GM12878 (cell line): ENCODE data around the gene SLC45A3. TPM values are rescaled to one million over a fixed set of nuclear protein-coding genes. Genes with fewer than 3 reads are reported as not detected.

ENCODE experiments used
- ATAC-seq: fragments of 200-7000 bp; cut with Tn5 transposase; 3 replicates; pipeline ENCODE4 v1.9.1; 2020; ENCODE audit warnings: mild to moderate bottlenecking, moderate library complexity
- BruUV-seq: library from RNA; stranded (reverse); fragments of 400-500 nt; replicated peaks from 2 replicates; lab custom pipeline; 2021; lab: Mats Ljungman, UMichigan
- CTCF ChIA-PET: fragments of 300-600 bp; sonication (Branson Sonifier 250); formaldehyde crosslinking; extraction: SDS; loops from one replicate; lab custom pipeline; 2021; ENCODE audit warnings: inconsistent platforms; lab: Yijun Ruan, JAX
- POLR2A ChIA-PET: fragments of 350-600 bp; formaldehyde crosslinking; extraction: SDS; loops from one replicate; lab custom pipeline; 2021; ENCODE audit warnings: inconsistent platforms; lab: Charles Lee
- RAD21 ChIA-PET: fragments of 300-600 bp; sonication (Branson Sonifier 250); formaldehyde crosslinking; loops from one replicate; lab custom pipeline; 2023; ENCODE audit warnings: antibody characterized with exemption; ENCODE audit not compliant: unreplicated experiment; lab: Charles Lee
- SMC1A ChIA-PET: fragments of 300-600 bp; sonication (Branson Sonifier 250); formaldehyde crosslinking; loops from one replicate; lab custom pipeline; 2023; ENCODE audit not compliant: unreplicated experiment, uncharacterized antibody; lab: Charles Lee
- DNase-seq: peaks from one replicate; pipeline ENCODE4 v3.0.0-alpha.2; 2011; ENCODE audit warnings: low read depth, low spot score
- FAIRE-seq: peaks from 3 replicates; lab custom pipeline; 2011; peaks lifted over from hg19 to GRCh38; lab: Jason Lieb, UNC
- H2AFZ ChIP-seq: 2 replicates; pipeline ENCODE4 v1.6.0; 2011; ENCODE audit warnings: low read depth, low read length, control low read depth; ENCODE audit not compliant: control insufficient read depth
- H3K27ac ChIP-seq: 2 replicates; pipeline ENCODE4 v1.5.1; 2011; ENCODE audit warnings: control low read depth; ENCODE audit not compliant: control insufficient read depth, insufficient read depth
- H3K27me3 ChIP-seq, 2 experiments: replicated peaks in 1 of 2; 2 replicates each; pipeline versions ENCODE4 v1.6.0 to v1.6.1; 2011; ENCODE audit warnings: low read length in 1 of 2; ENCODE audit not compliant: control insufficient read depth in 2 of 2, insufficient read depth in 2 of 2
- H3K36me3 ChIP-seq, 2 experiments: 2 replicates each; pipeline ENCODE4 v1.5.1; 2011; ENCODE audit warnings: low read length in 1 of 2; ENCODE audit not compliant: control insufficient read depth in 2 of 2, insufficient read depth in 2 of 2
- H3K4me1 ChIP-seq: 2 replicates; pipeline ENCODE4 v1.6.1; 2011; ENCODE audit warnings: mild to moderate bottlenecking, low read length, moderate library complexity, mixed read lengths; ENCODE audit not compliant: control insufficient read depth, insufficient read depth
- H3K4me2 ChIP-seq: 2 replicates; pipeline ENCODE4 v1.6.0; 2011; ENCODE audit warnings: control low read depth; ENCODE audit not compliant: control insufficient read depth, insufficient read depth
- H3K4me3 ChIP-seq: fragments of 200-600 bp; sonication (generic); 2 replicates; pipeline ENCODE4 v1.5.1; 2016
- H3K79me2 ChIP-seq: 2 replicates; pipeline ENCODE4 v1.6.0; 2011; ENCODE audit warnings: low read length; ENCODE audit not compliant: control insufficient read depth, insufficient read depth
- H3K9ac ChIP-seq: 2 replicates; pipeline ENCODE4 v1.8.0; 2011; ENCODE audit warnings: low read length, control low read depth, mixed read lengths; ENCODE audit not compliant: control insufficient read depth, insufficient read depth
- H3K9me3 ChIP-seq: replicated peaks from 3 replicates; pipeline ENCODE4 v1.5.1; 2011; ENCODE audit warnings: mild to moderate bottlenecking, low read length; ENCODE audit not compliant: control insufficient read depth, insufficient read depth
- H4K20me1 ChIP-seq: 2 replicates; pipeline ENCODE4 v1.6.0; 2011; ENCODE audit not compliant: control insufficient read depth, insufficient read depth
- BACH1 ChIP-seq: fragments of 450-650 bp; IDR thresholded peaks from 2 replicates; pipeline ENCODE4 v1.6.1; 2017; ENCODE audit warnings: mild to moderate bottlenecking, borderline replicate concordance
- FOXM1 ChIP-seq: IDR thresholded peaks from 2 replicates; pipeline ENCODE4 v1.6.1; 2012; ENCODE audit warnings: low read depth, mild to moderate bottlenecking, inconsistent platforms, low read length, moderate library complexity
- JUND ChIP-seq: IDR thresholded peaks from 2 replicates; pipeline ENCODE4 v1.6.1; 2012; ENCODE audit warnings: low read depth, mild to moderate bottlenecking, low read length, improper control_type of control experiment, moderate library complexity
- MTA3 ChIP-seq: IDR thresholded peaks from 2 replicates; pipeline ENCODE4 v1.6.1; 2012; ENCODE audit warnings: low read length, inconsistent platforms, borderline replicate concordance
- MXI1 ChIP-seq: fragments of 150-350 bp; IDR thresholded peaks from 2 replicates; pipeline ENCODE4 v1.6.1; 2011; ENCODE audit warnings: low read depth, mild to moderate bottlenecking, inconsistent platforms, low read length, improper control_type of control experiment
- PKNOX1 ChIP-seq: fragments of 450-650 bp; IDR thresholded peaks from 2 replicates; pipeline ENCODE4 v1.6.1; 2016; ENCODE audit warnings: mild to moderate bottlenecking
- RUNX3 ChIP-seq: IDR thresholded peaks from 2 replicates; pipeline ENCODE4 v1.6.1; 2012; ENCODE audit warnings: low read length, inconsistent platforms
- SMAD5 ChIP-seq: IDR thresholded peaks from 2 replicates; pipeline ENCODE4 v1.6.1; 2016; ENCODE audit warnings: antibody characterized with exemption, low read depth
- SMC3 ChIP-seq: IDR thresholded peaks from 2 replicates; pipeline ENCODE4 v1.6.1; 2011; ENCODE audit warnings: low read length, improper control_type of control experiment, borderline replicate concordance
- SREBF2 ChIP-seq: IDR thresholded peaks from 2 replicates; pipeline ENCODE4 v1.6.1; 2012; ENCODE audit warnings: mild to moderate bottlenecking, low read length
- STAT1 ChIP-seq: fragments of 450-650 bp; conservative IDR thresholded peaks from 2 replicates; pipeline ENCODE4 v1.6.1; 2014; ENCODE audit warnings: antibody characterized with exemption, mild to moderate bottlenecking
- SUZ12 ChIP-seq: fragments of 200-600 bp; sonication (generic); IDR thresholded peaks from one replicate; pipeline ENCODE4 v1.6.1; 2018; ENCODE audit warnings: antibody characterized with exemption, mild to moderate bottlenecking; ENCODE audit not compliant: unreplicated experiment
- YY1 ChIP-seq: IDR thresholded peaks from 2 replicates; pipeline ENCODE4 v1.6.1; 2011; ENCODE audit warnings: low read depth, mild to moderate bottlenecking, low read length
- WGBS: methylation state at CpG from one replicate; pipeline ENCODE4 v1.1.6; 2016; ENCODE audit warnings: low lambda C conversion rate; ENCODE audit not compliant: insufficient replicate concordance, insufficient coverage; ENCODE audit errors: missing lambda C conversion rate; 5-methylcytosine and 5-hydroxymethylcytosine counted together
- in situ Hi-C: fragments of 300-500 bp; cut with MboI; formaldehyde crosslinking; loops from 9 replicates; pipeline ENCODE4 v1.14.3; 2018; ENCODE audit warnings: mixed read lengths
- intact Hi-C: fragments of 100-400 bp; cut with micrococcal nuclease; formaldehyde crosslinking; loops from one replicate; pipeline ENCODE4 v1.14.2; 2022; ENCODE audit not compliant: unreplicated experiment
- polyA plus RNA-seq, 11 experiments: library from polyadenylated mRNA; depleted of rRNA in 4 of 11; unstranded in 6 of 11; stranded (reverse) in 5 of 11; fragments of >200 nt; fragmentation: Nextera tagmentation in 4 of 11; fragmentation: Illumina TruSeq in 1 of 11; extraction: Ambion mirVana in 4 of 11; extraction: Trizol in 1 of 11; gene quantifications; 1 replicate in 1 of 11; 2 replicates in 10 of 11; pipeline versions ENCODE4 v1.2.1 to v1.2.3, GENCODE V29; 2011 to 2016; ENCODE audit warnings: inconsistent platforms in 2 of 11, missing spikeins in 2 of 11, low read depth in 1 of 11
- total RNA-seq, 4 experiments: library from RNA; depleted of rRNA in 3 of 4; stranded (reverse); fragments of >200 nt in 3 of 4; fragmentation: Illumina TruSeq in 1 of 4; extraction: Trizol in 1 of 4; gene quantifications; 2 replicates each; pipeline versions ENCODE4 v1.2.1 to v1.2.3, GENCODE V29; 2013 to 2021

SLC45A3 gene
- total and polyA plus RNA-seq, 10 of the 15 experiments (the other 5 are each of a cell fraction or from before 2014, with no cell fraction given) = 0.26 to 10.3 (median 4.1) TPM

- FAIRE-seq (no peak), DNase-seq (no peak), ATAC-seq (no peak)
- intact Hi-C loops = no loop called here
- Histone ChIP-seq H3K9me3 (no peaks in the 10 kb centered on the region), H3K36me3 (no peaks in the 10 kb centered on the region), H3K27ac (no peak overlapping the region), H3K27me3 (0 out of 4 replicates have a peak, but pooled peaks cover 0 to 4% of the 10 kb centered on the region in 2 experiments), H3K4me3 (no peak overlapping the region), H3K79me2 (no peaks in the 10 kb centered on the region), H3K9ac (no peak overlapping the region), H3K4me1 (peaks cover 18% of the 10 kb centered on the region), H2AFZ (no peak overlapping the region), H4K20me1 (peaks cover 10% of the 10 kb centered on the region; the same call in 1 of the 2 replicates), H3K4me2 (no peak overlapping the region)
- in situ Hi-C loops = no loop called here
- 63% methylated on average over 5 of the region's 5 CpGs for WGBS
- RAD21 ChIA-PET = interaction anchor here (0.7 to 6.7 kb wide), 10 partner anchors 8 to 300 kb away, joined by 3 to 36 read pairs (median 6); no protein-coding TSS in a partner anchor
- BruUV-seq = no TSS peak
- POLR2A ChIA-PET = interaction anchor here (0.6 to 5.0 kb wide), 6 partner anchors 8 to 40 kb away, joined by 3 to 24 read pairs (median 4); no protein-coding TSS in a partner anchor
- SMC1A ChIA-PET = interaction anchor here (0.8 to 26.7 kb wide), 11 partner anchors 10 to 300 kb away, joined by 3 to 1008 read pairs (median 6); no protein-coding TSS in a partner anchor
- TF ChIP-seq SMAD5 (no peak), PKNOX1 (0 out of 2 replicates have a peak, but pooled peaks have one; percentile 6), RUNX3 (peak; percentile 7; the same call in 1 of the 2 replicates)
- CTCF ChIA-PET = interaction anchor here (0.6 to 31.9 kb wide), 12 partner anchors 10 to 342 kb away, joined by 3 to 1339 read pairs (median 5); no protein-coding TSS in a partner anchor
These were observed 3.1 kb downstream of the SLC45A3 start for GRCh38 chr1:205677167-205677566.

GRCh38 chr1:205676597-205676996 is 3.7 kb downstream of the SLC45A3 start:
- Histone ChIP-seq H3K9ac (no peak overlapping the region), H3K4me3 (no peak overlapping the region), H2AFZ (no peak overlapping the region), H3K4me2 (no peak overlapping the region), H3K9me3 (no peaks in the 10 kb centered on the region), H4K20me1 (peaks cover 10% of the 10 kb centered on the region; the same call in 1 of the 2 replicates), H3K4me1 (peaks cover 24% of the 10 kb centered on the region), H3K36me3 (no peaks in the 10 kb centered on the region), H3K79me2 (no peaks in the 10 kb centered on the region), H3K27ac (no peak overlapping the region), H3K27me3 (0 out of 4 replicates have a peak, but pooled peaks cover 0 to 4% of the 10 kb centered on the region in 2 experiments)
- RAD21 ChIA-PET = interaction anchor here (1.1 to 6.7 kb wide), 5 partner anchors 9 to 301 kb away, joined by 4 to 36 read pairs (median 6); no protein-coding TSS in a partner anchor
- in situ Hi-C loops (no loop called here), intact Hi-C loops (no loop called here)
- BruUV-seq = no TSS peak
- SMC1A ChIA-PET = interaction anchor here (1.4 to 26.7 kb wide), 7 partner anchors 9 to 301 kb away, joined by 5 to 1008 read pairs (median 26); no protein-coding TSS in a partner anchor
- CTCF ChIA-PET = interaction anchor here (0.8 to 31.9 kb wide), 9 partner anchors 9 to 342 kb away, joined by 3 to 1339 read pairs (median 7); no protein-coding TSS in a partner anchor
- POLR2A ChIA-PET = interaction anchor here (0.6 to 5.0 kb wide), 7 partner anchors 7 to 241 kb away, joined by 3 to 24 read pairs (median 4); no protein-coding TSS in a partner anchor
- no peak for ATAC-seq
- TF ChIP-seq MTA3 (no peak), STAT1 (no peak), BACH1 (no peak), SMC3 (no peak), FOXM1 (no peak), SREBF2 (no peak), JUND (no peak), YY1 (no peak), SUZ12 (no peak), MXI1 (no peak)
- 70% methylated on average over 3 of the region's 3 CpGs for WGBS
- DNase-seq = no peak
- no peak for FAIRE-seq
